ENCODE data around the gene TSPAN19. TPM values are rescaled to one million over a fixed set of nuclear protein-coding genes. Genes with fewer than 3 reads are reported as not detected.
A peak's percentile ranks its signal among the peaks of the same experiment; 100 is the strongest.
"Not testable (repeated sequence)": the region's sequence is repeated elsewhere in the genome, so short reads cannot be mapped to it uniquely, and the experiment has no call there.

The TSPAN19 gene
- total and polyA plus RNA-seq, 2 experiments from 2014 or later, result 0.38 TPM; not detected in 1

- Histone ChIP-seq H3F3A (ENCODE audit: insufficient read depth) (no peaks in the 10 kb centered on the region), H3K9ac (no peak overlapping the region), H3K4me3 (no peak overlapping the region), H3K4me2 (ENCODE audit: unreplicated experiment) (no peak overlapping the region), H3K27ac (no peak overlapping the region), H3K79me2 (ENCODE audit: insufficient read depth) (no peaks in the 10 kb centered on the region), H3K4me1 (ENCODE audit: insufficient read depth) (no peaks in the 10 kb centered on the region; the same call in 1 of the 2 replicates), H3K9me2 (ENCODE audit: insufficient read depth) (no peaks in the 10 kb centered on the region), H3K9me3 (ENCODE audit: low read depth) (no peaks in the 10 kb centered on the region), H4K20me1 (ENCODE audit: insufficient read depth) (no peaks in the 10 kb centered on the region), H2AFZ (peak overlapping the region; percentile 30; the same call in 1 of the 2 replicates), H3K27me3 (replicated peaks; ENCODE audit: insufficient read depth) (no peaks in the 10 kb centered on the region), H3K36me3 (ENCODE audit: low read depth) (no peaks in the 10 kb centered on the region)
- peak; percentile 61 for DNase-seq
- WGBS, 2 experiments (ENCODE audit: low coverage in 1 of 2, low lambda C conversion rate in 2 of 2, missing lambda C conversion rate in 2 of 2), result 47 to 53% methylated on average over 4 of the region's 4 CpGs
- TF ChIP-seq EZH2phosphoT487 (IDR thresholded peaks at IDR 0.05; ENCODE audit: insufficient read depth, low read depth), result no peak
- no peak for TF ChIP-seq EZH2 (IDR thresholded peaks at IDR 0.05; ENCODE audit: insufficient read depth, poor library complexity, severe bottlenecking)
- in situ Hi-C loops (cut with MboI), result no loop called here
Measured at GRCh38 chr12:85007836-85008235, 28.2 kb downstream of the TSPAN19 start.

DNA sequence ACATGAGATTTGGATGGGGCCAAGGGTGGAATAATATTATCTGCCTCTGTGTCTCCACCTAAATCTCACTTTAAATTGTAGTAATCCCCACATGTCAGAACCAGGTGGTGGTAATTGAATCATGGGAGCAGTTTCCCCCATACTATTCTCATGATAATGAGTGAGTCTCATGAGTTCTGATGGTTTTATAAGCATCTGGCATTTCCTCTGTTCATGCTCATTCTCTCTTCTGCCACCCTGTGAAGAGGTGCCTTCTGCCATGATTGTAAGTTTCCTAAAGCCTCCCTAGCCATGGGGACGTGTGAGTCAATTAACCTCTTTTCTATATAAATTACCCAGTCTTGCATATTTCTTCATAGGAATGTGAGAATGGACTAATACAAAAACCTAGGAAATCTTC, 29.9 kb downstream of the TSPAN19 start:
- Histone ChIP-seq H4K20me1 (ENCODE audit: insufficient read depth) (no peaks in the 10 kb centered on the region), H3K79me2 (ENCODE audit: insufficient read depth) (no peaks in the 10 kb centered on the region), H3K9ac (no peak overlapping the region), H3K4me3 (no peak overlapping the region), H2AFZ (no peak overlapping the region), H3K9me3 (ENCODE audit: low read depth) (no peaks in the 10 kb centered on the region), H3K27me3 (replicated peaks; ENCODE audit: insufficient read depth) (no peaks in the 10 kb centered on the region), H3K9me2 (ENCODE audit: insufficient read depth) (no peaks in the 10 kb centered on the region), H3K4me1 (ENCODE audit: insufficient read depth) (no peaks in the 10 kb centered on the region; the same call in 1 of the 2 replicates), H3K4me2 (ENCODE audit: unreplicated experiment) (no peak overlapping the region), H3K36me3 (ENCODE audit: low read depth) (no peaks in the 10 kb centered on the region), H3K27ac (no peak overlapping the region), H3F3A (ENCODE audit: insufficient read depth) (no peaks in the 10 kb centered on the region)
- in situ Hi-C loops (cut with MboI), result no loop called here
- TF ChIP-seq EZH2 (IDR thresholded peaks at IDR 0.05; ENCODE audit: insufficient read depth, poor library complexity, severe bottlenecking), result no peak
- no peak for TF ChIP-seq EZH2phosphoT487 (IDR thresholded peaks at IDR 0.05; ENCODE audit: insufficient read depth, low read depth)
- WGBS, 2 experiments (ENCODE audit: low coverage in 1 of 2, low lambda C conversion rate in 2 of 2, missing lambda C conversion rate in 2 of 2), result 59 to 73% methylated on average over 1 of the region's 1 CpG
- no peak for DNase-seq

DNA sequence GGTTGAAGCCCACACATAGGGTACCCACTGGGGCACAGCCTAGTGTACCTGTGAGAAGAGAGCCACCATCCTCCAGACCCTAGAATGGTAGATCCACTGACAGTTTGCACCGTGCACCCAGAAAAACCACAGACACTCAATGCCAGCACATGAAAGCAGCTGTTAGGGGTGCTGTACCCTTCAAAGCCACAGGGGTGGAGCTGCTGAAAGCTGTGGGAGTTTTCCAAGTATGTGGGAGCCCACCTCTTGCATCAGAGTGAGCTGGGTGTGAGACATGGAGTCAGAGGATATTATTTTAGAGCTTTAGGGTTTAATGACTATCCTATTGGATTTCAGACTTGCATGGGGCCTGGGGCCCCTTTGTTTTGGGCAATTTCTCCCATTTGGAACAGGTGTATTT, 30.5 kb downstream of the TSPAN19 start:
- Histone ChIP-seq H3K36me3 (ENCODE audit: low read depth) (no peaks in the 10 kb centered on the region), H3K9me3 (ENCODE audit: low read depth) (no peaks in the 10 kb centered on the region), H3K4me2 (ENCODE audit: unreplicated experiment) (no peak overlapping the region), H3K9me2 (ENCODE audit: insufficient read depth) (no peaks in the 10 kb centered on the region), H3K27ac (no peak overlapping the region), H4K20me1 (ENCODE audit: insufficient read depth) (no peaks in the 10 kb centered on the region), H3K4me3 (no peak overlapping the region), H3F3A (ENCODE audit: insufficient read depth) (no peaks in the 10 kb centered on the region), H3K27me3 (replicated peaks; ENCODE audit: insufficient read depth) (no peaks in the 10 kb centered on the region), H3K9ac (no peak overlapping the region), H2AFZ (no peak overlapping the region), H3K4me1 (ENCODE audit: insufficient read depth) (no peaks in the 10 kb centered on the region; the same call in 1 of the 2 replicates), H3K79me2 (ENCODE audit: insufficient read depth) (no peaks in the 10 kb centered on the region)
- DNase-seq, result no peak
- WGBS, 2 experiments (ENCODE audit: low coverage in 1 of 2, low lambda C conversion rate in 2 of 2, missing lambda C conversion rate in 2 of 2), result 55 to 60% methylated on average over 1 of the region's 1 CpG
- no peak for TF ChIP-seq EZH2phosphoT487 (IDR thresholded peaks at IDR 0.05; ENCODE audit: insufficient read depth, low read depth)
- in situ Hi-C loops (cut with MboI), result no loop called here

DNA sequence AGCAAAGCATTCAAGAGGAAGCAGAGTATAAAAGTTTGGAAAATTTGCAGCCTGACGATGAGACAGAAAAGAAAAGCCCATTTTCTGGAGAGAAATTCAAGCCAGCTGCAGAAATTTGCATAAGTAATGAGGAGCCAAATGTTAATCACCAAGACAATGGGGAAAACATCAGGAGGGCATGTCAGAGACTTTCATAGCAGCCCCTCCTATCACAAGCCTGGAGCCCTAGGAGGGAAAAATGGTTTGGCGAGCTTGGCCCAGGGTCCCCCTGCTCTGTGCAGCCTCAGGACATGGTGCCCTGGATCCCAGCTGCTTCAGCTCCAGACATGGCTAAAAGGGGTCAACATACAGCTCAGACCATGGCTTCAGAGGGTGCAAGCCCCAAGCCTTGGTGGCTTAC, 31.0 kb downstream of the TSPAN19 start:
- H3K4me2 ChIP-seq (ENCODE audit: unreplicated experiment); H3K9me3 ChIP-seq (ENCODE audit: low read depth); H4K20me1 ChIP-seq (ENCODE audit: insufficient read depth); H3K9me2 ChIP-seq (ENCODE audit: insufficient read depth); H3F3A ChIP-seq (ENCODE audit: insufficient read depth); H3K9ac ChIP-seq; H3K4me3 ChIP-seq; in situ Hi-C loops (cut with MboI); H2AFZ ChIP-seq; DNase-seq; H3K27me3 ChIP-seq (replicated peaks; ENCODE audit: insufficient read depth); H3K36me3 ChIP-seq (ENCODE audit: low read depth); H3K27ac ChIP-seq; H3K79me2 ChIP-seq (ENCODE audit: insufficient read depth); H3K4me1 ChIP-seq (ENCODE audit: insufficient read depth): not testable (repeated sequence)
- WGBS, 2 experiments (ENCODE audit: low coverage in 1 of 2, low lambda C conversion rate in 2 of 2, missing lambda C conversion rate in 2 of 2), result 61 to 62% methylated on average over 2 of the region's 2 CpGs

DNA sequence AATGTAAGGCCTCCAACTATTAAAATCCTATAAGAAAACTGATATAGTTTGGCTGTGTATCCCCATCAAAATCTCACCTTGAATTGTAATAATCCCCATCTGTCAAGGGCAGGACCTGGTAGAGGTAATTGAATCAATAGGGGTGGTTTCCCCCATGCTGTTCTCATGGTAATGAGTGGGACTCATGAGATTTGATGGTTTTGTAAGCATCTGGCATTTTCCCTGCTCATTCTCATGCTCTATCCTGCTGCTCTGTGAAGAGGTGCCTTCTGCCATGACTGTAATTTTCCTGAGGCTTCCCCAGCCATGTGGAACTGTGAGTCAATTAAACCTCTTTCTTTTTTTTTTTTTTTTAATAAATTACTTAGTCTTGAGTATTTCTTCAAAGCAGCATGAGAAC, 31.9 kb downstream of the TSPAN19 start:
- no peaks in the 10 kb centered on the region for H3K9me2 ChIP-seq (ENCODE audit: insufficient read depth)
- DNase-seq, result no peak

More for the DNA sequence above, 31.9 kb downstream of the TSPAN19 start:
- no peak overlapping the region for H2AFZ ChIP-seq
- no peak overlapping the region for H3K27ac ChIP-seq
- no peak overlapping the region for H3K4me3 ChIP-seq
- TF ChIP-seq EZH2 (IDR thresholded peaks at IDR 0.05; ENCODE audit: insufficient read depth, poor library complexity, severe bottlenecking), result no peak
- no peak for TF ChIP-seq EZH2phosphoT487 (IDR thresholded peaks at IDR 0.05; ENCODE audit: insufficient read depth, low read depth)
- no peaks in the 10 kb centered on the region for H3K27me3 ChIP-seq (replicated peaks; ENCODE audit: insufficient read depth)
- H3K79me2 ChIP-seq (ENCODE audit: insufficient read depth), result no peaks in the 10 kb centered on the region
- no peaks in the 10 kb centered on the region for H3F3A ChIP-seq (ENCODE audit: insufficient read depth)
- H3K4me2 ChIP-seq (ENCODE audit: unreplicated experiment), result no peak overlapping the region
- no peaks in the 10 kb centered on the region for H3K36me3 ChIP-seq (ENCODE audit: low read depth)
- H3K4me1 ChIP-seq (ENCODE audit: insufficient read depth), result no peaks in the 10 kb centered on the region; the same call in 1 of the 2 replicates
- in situ Hi-C loops (cut with MboI), result no loop called here
- H3K9ac ChIP-seq, result no peak overlapping the region
- no peaks in the 10 kb centered on the region for H3K9me3 ChIP-seq (ENCODE audit: low read depth)
- no peaks in the 10 kb centered on the region for H4K20me1 ChIP-seq (ENCODE audit: insufficient read depth)
